GM06990 (cell line): ENCODE data around the gene ROR2.

Experiments
- DNase-seq: peaks from one replicate; pipeline ENCODE4 v3.0.0-alpha.2; 2011; ENCODE audit not compliant: insufficient read length; ENCODE audit errors: extremely low read depth
- H3K27me3 ChIP-seq: replicated peaks from 2 replicates; pipeline ENCODE4 v1.6.0; 2011; ENCODE audit warnings: low read length; ENCODE audit not compliant: control insufficient read depth, insufficient read depth
- H3K36me3 ChIP-seq: 2 replicates; pipeline ENCODE4 v1.5.1; 2011; ENCODE audit warnings: low read length; ENCODE audit not compliant: control insufficient read depth, insufficient read depth
- H3K4me3 ChIP-seq: replicated peaks from 2 replicates; pipeline ENCODE4 v1.5.1; 2011; ENCODE audit warnings: low read depth, mild to moderate bottlenecking, control low read depth, low read length
- CTCF ChIP-seq: IDR thresholded peaks from 2 replicates; pipeline ENCODE4 v1.5.1; 2011; ENCODE audit warnings: low read length, control low read depth, mild to moderate bottlenecking, inconsistent platforms; ENCODE audit not compliant: insufficient read depth, poor library complexity, severe bottlenecking

The ROR2 gene

GRCh38 chr9:91949946-91950664, at the start of gene ROR2:
ROR2 (minus strand) TSS chr9:91950228.
- TF ChIP-seq CTCF, result no peak
- H3K36me3 ChIP-seq, result no peaks in the 10 kb centered on the region
- peak within 1 kb of the TSS; percentile 42 for H3K4me3 ChIP-seq
- H3K27me3 ChIP-seq, result no peaks in the 10 kb centered on the region; the same call in 1 of the 2 replicates
- peak; percentile 58 for DNase-seq

- TF ChIP-seq CTCF, result no peak
- Histone ChIP-seq H3K4me3 (no peak overlapping the region), H3K27me3 (no peaks in the 10 kb centered on the region), H3K36me3 (no peaks in the 10 kb centered on the region)
- DNase-seq, result no peak
These were observed 45.1 kb upstream of the ROR2 start for GRCh38 chr9:91995000-91995655.

GRCh38 chr9:91994422-91994821, 44.4 kb upstream of the ROR2 start:
- H3K27me3 ChIP-seq, result no peaks in the 10 kb centered on the region
- TF ChIP-seq CTCF, result no peak
- no peak for DNase-seq

DNA sequence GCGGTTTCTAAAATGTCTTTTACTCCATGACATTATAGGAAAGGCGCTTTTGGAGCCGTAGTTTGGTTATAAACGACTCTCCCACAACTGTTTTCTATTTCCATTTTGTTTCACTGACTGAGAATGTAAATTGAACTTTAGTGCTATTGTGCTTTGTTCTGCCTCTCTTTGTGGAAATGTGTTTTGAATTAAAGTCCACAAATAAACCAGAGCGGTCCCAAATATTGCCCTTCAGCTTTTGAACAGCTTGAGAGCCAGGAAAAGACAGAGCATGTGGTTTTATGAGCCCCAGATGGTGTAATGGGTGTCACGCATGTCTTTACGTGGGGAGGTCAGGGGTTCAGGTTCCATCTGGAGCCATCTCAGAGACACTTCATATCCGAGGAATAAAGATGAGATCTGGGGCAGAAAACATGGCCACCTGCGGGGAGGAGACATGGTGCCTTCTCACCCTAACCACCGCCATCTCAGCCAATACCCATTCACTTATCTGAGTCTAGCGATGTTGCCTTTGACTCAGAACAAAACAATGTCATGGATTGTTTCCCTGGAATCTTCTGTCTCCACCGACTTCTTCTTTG, 42.5 kb upstream of the ROR2 start:
- Histone ChIP-seq H3K4me3 (no peak overlapping the region), H3K27me3 (no peaks in the 10 kb centered on the region), H3K36me3 (no peaks in the 10 kb centered on the region)
- no peak for DNase-seq
- TF ChIP-seq CTCF, result no peak

More at GRCh38 chr9:91994422-91994821, 44.4 kb upstream of the ROR2 start:
- Histone ChIP-seq H3K36me3 (no peaks in the 10 kb centered on the region), H3K4me3 (no peak overlapping the region)

DNA sequence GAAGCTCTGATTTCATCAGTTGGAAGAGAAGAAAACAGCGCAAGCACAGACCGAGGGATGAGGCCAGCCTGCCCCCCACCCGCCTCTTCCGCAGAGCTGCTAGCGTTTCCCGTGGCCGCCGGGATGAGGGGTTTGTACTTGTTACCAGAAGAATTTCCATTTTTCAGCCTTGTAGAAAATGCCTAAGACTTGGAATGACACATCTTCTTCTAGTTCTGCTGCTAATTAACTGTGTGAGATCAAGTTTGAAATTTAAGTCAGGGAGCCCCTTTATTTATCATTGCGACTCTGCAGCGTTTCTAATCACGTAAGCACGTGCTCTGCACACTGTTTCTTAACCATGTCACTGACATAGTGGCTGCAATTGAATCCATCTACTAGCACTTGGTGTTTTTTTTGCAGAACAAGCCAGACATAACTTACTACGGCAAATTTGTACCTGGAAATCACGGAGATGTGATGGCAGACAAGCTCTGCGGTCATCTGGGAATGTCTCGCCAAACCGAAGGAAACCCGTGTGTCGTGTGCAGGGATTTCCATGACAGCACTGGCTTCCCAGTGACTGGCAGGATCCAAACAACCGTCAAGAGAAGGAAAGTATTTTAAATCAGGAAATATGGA, 41.8 kb upstream of the ROR2 start:
- H3K36me3 ChIP-seq, result no peaks in the 10 kb centered on the region
- DNase-seq, result no peak
- TF ChIP-seq CTCF, result no peak
- H3K4me3 ChIP-seq, result no peak overlapping the region
- H3K27me3 ChIP-seq, result no peaks in the 10 kb centered on the region
